GM18526 (cell line): ENCODE data around the gene DSCAML1.

Source experiments
- POLR2A ChIP-seq: IDR thresholded peaks from 3 replicates; pipeline ENCODE4 v1.6.1; 2011; ENCODE audit not compliant: insufficient read length; ENCODE audit errors: extremely low read depth

DSCAML1 gene

GRCh38 chr11:117387992-117388755 lies 408.8 kb downstream of the DSCAML1 start:
- TF ChIP-seq POLR2A = no peak

GRCh38 chr11:117385906-117386305 lies 411.1 kb downstream of the DSCAML1 start:
- no peak for TF ChIP-seq POLR2A

DNA sequence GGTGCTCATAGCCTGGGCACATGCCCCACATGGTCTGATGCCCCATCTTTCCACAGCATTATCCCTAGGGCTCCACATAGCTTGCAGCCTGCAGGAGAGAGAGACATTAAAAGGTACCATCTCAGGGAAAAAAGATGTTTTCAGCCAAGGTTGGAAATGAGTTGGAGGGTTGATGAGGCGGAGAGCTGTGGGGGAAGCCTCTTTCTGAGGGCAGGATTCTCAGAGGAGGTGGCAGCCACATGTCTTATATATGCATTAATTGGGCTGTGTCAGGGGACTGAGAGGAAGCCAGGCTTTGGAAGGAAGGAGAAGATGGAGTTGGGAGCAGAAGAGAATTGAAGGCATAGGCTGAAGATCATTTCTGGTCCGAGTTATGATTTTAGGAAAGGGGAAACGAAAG lies 411.5 kb downstream of the DSCAML1 start:
- TF ChIP-seq POLR2A = no peak

GRCh38 chr11:117384045-117384444 lies 413.0 kb downstream of the DSCAML1 start:
- TF ChIP-seq POLR2A = no peak

- no peak for TF ChIP-seq POLR2A
Measured at GRCh38 chr11:117382746-117383145, 414.3 kb downstream of the DSCAML1 start.

DNA sequence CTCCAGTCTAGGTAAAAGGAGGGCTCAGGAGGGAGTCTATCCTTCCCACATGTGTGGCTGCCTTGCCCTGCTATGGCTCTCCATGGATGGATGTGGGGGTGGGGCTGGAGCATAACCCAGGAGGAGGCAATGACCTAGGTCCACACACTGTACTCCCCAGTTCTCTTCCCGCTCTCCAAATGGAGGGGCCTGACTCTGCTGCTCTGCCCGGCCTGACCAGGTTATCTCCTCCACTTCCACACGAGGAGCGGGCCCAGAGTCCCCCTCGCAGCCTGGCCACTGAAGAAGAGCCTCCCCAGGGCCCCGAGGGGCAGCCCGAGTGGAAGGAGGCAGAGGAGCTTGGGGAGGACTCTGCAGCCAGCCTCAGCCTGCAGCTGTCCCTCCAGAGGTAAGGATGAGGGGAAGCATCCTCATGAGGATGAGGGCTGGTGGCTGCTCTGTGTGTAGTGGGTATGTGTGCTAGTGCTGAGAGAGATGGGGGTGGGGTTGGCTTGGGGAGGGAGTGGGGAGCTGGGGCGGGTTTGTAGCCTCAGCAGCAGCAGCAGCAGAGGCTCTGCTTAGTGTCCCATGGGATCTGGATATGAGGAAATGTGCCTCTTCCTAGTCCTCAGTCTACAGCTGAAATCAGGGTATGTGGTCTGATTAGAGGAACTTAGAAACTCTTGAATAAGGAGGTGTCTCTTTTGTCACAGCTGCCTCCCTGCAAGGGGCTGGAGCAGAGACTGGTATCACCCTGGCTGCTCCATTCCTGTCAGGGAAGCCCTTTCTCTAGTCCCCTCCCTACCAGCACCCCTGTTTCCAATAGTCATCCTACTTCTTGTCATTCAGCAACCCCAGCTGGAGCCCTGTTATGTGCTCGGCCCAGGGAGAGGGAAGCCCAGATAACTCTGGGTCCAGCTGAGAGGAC lies 415.3 kb downstream of the DSCAML1 start:
- TF ChIP-seq POLR2A = no peak

GRCh38 chr11:117380676-117381075 lies 416.3 kb downstream of the DSCAML1 start:
- no peak for TF ChIP-seq POLR2A

DNA sequence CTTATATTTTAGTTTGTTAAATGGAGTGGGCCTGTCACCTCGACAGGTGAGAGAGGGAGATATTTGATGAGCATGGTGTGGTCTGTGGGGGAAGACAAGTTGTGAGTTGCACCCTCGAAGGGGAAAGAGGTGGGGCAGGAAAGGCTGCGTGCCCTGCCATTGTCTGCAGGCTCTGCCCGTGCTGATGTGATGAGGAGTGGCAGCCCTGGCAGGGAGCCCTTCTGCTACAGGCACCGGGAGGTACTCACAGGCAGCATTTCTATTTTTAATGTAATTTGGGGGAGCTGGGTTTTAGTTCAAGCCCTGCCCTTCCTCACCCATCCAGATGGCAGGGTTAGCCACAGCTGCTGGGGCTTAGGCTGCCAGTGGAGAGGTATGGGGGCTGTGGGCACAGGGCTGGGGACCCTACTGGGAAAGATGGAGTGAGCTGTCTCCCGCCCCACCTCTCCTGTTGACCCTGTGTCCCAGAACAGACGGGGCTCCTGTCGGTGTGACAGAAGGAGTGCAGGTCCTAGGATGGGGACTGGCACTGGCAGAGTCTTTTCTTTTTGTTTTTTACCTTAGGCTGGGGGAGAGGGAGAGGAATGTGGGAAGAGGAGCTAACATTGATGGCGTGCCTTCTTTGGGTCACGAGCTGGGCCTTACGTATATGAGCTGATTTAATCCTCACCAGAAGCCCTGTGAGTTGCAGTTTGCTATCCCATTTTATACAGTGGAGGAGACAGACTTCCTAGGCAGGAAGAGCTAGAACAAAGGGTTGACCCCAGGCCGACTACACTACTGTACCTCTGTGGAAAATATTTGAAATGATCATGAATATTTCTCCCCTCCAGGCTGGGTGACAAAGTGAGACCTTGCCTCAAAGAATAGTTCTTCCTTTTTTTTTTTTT lies 417.8 kb downstream of the DSCAML1 start:
- TF ChIP-seq POLR2A = no peak
